ENCODE measurements around the gene RCC1. TPM values are rescaled to one million over a fixed set of nuclear protein-coding genes. Genes with fewer than 3 reads are reported as not detected.
"Not testable (repeated sequence)": the region's sequence is repeated elsewhere in the genome, so short reads cannot be mapped to it uniquely, and the experiment has no call there.

The RCC1 gene
- total RNA-seq, 1 experiment from 2014 or later = 42.4 TPM

DNA sequence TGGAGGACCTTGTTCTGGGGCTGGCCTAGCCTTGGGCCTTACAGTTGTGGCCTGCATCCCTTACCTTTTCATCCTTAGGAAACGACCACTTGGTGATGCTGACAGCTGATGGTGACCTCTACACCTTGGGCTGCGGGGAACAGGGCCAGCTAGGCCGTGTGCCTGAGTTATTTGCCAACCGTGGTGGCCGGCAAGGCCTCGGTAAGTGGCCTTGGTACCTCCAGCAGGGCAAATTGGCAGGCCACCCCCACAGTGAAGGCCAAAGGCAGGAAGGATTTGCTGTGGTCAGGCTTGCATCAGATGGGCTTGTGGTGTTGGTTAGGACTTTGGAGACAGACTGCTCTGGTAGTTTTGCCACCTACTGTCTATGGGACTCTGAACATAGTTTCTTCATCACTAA, 29.3 kb downstream of the RCC1 start:
- peaks cover 65% of the 10 kb centered on the region for H3K36me3 Mint-ChIP-seq (ENCODE audit: insufficient read depth, unreplicated experiment)
- BruUV-seq (replicated peaks) = no TSS peak
- H3K4me1 Mint-ChIP-seq (ENCODE audit: insufficient read depth, unreplicated experiment) = no peaks in the 10 kb centered on the region
- H3K9me3 Mint-ChIP-seq (ENCODE audit: unreplicated experiment) = no peaks in the 10 kb centered on the region
- H3K4me3 Mint-ChIP-seq (ENCODE audit: unreplicated experiment) = no peak overlapping the region
- DNase-seq (ENCODE audit: unreplicated experiment) = no peak
- POLR2A ChIA-PET = no interaction called here
- TF ChIP-seq CTCF (IDR thresholded peaks at IDR 0.05; ENCODE audit: unreplicated experiment) = no peak
- CTCF ChIA-PET = no interaction called here
- H3K27ac Mint-ChIP-seq (ENCODE audit: low read depth, unreplicated experiment) = no peak overlapping the region
- intact Hi-C loops (cut with micrococcal nuclease) = no loop called here
- H3K27me3 Mint-ChIP-seq (ENCODE audit: insufficient read depth, unreplicated experiment) = no peaks in the 10 kb centered on the region

- Mint-ChIP-seq H3K27ac (ENCODE audit: low read depth, unreplicated experiment) (no peak overlapping the region), H3K9me3 (ENCODE audit: unreplicated experiment) (no peaks in the 10 kb centered on the region), H3K27me3 (ENCODE audit: insufficient read depth, unreplicated experiment) (no peaks in the 10 kb centered on the region), H3K4me1 (ENCODE audit: insufficient read depth, unreplicated experiment) (no peaks in the 10 kb centered on the region), H3K36me3 (ENCODE audit: insufficient read depth, unreplicated experiment) (peaks cover 55% of the 10 kb centered on the region), H3K4me3 (ENCODE audit: unreplicated experiment) (no peak overlapping the region)
- POLR2A ChIA-PET = interaction anchor here (0.5 to 0.7 kb wide), 2 partner anchors 29 to 305 kb away, joined by 3 to 4 read pairs; no protein-coding TSS in a partner anchor
- no peak for DNase-seq (ENCODE audit: unreplicated experiment)
- intact Hi-C loops (cut with micrococcal nuclease) = no loop called here
- BruUV-seq (replicated peaks) = no TSS peak
- no peak for TF ChIP-seq CTCF (IDR thresholded peaks at IDR 0.05; ENCODE audit: unreplicated experiment)
- CTCF ChIA-PET = interaction anchor here (0.6 to 1.2 kb wide), 2 partner anchors 19 to 304 kb away, joined by 3 read pairs; no protein-coding TSS in a partner anchor
These were observed 31.8 kb downstream of the RCC1 start for GRCh38 chr1:28537457-28538199.

- H3K4me1 Mint-ChIP-seq (ENCODE audit: insufficient read depth, unreplicated experiment) = no peaks in the 10 kb centered on the region
- peaks cover 48% of the 10 kb centered on the region for H3K36me3 Mint-ChIP-seq (ENCODE audit: insufficient read depth, unreplicated experiment)
- intact Hi-C loops (cut with micrococcal nuclease) = no loop called here
- H3K27me3 Mint-ChIP-seq (ENCODE audit: insufficient read depth, unreplicated experiment) = no peaks in the 10 kb centered on the region
- H3K27ac Mint-ChIP-seq (ENCODE audit: low read depth, unreplicated experiment) = no peak overlapping the region
- no peak for TF ChIP-seq CTCF (IDR thresholded peaks at IDR 0.05; ENCODE audit: unreplicated experiment)
- no peak overlapping the region for H3K4me3 Mint-ChIP-seq (ENCODE audit: unreplicated experiment)
- no peak for DNase-seq (ENCODE audit: unreplicated experiment)
- ChIA-PET POLR2A (interaction anchor here (0.7 kb wide), 1 partner anchor 30 kb away, joined by 3 read pairs; no protein-coding TSS in a partner anchor), CTCF (interaction anchor here (1.2 kb wide), 1 partner anchor 20 kb away, joined by 3 read pairs; no protein-coding TSS in a partner anchor)
- H3K9me3 Mint-ChIP-seq (ENCODE audit: unreplicated experiment) = no peaks in the 10 kb centered on the region
- TSS peak; percentile 80 for BruUV-seq (replicated peaks)
These were observed 32.4 kb downstream of the RCC1 start for GRCh38 chr1:28538286-28538685.

DNA sequence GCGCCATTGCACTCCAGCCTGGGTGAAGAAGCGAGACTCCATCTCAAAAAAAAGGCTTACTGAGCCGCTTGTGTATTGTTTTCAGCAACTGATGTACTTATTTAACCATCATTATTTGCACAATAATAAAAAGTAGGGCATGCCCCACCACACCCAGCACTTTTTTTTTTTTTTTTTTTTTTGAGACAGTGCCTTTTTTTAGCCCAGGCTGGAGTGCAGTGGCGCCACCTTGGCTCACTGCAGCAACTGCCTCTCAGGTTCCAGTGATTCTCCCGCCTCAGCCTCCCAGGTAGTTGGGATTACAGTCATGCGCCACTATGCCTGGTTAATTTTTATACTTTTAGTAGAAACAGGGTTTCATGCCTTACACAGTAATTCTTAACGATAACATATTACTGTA, 34.8 kb downstream of the RCC1 start:
- H3K4me3 Mint-ChIP-seq (ENCODE audit: unreplicated experiment) = no peak overlapping the region
- H3K9me3 Mint-ChIP-seq (ENCODE audit: unreplicated experiment) = no peaks in the 10 kb centered on the region
- BruUV-seq (replicated peaks) = no TSS peak
- no peak for TF ChIP-seq CTCF (IDR thresholded peaks at IDR 0.05; ENCODE audit: unreplicated experiment)
- ChIA-PET POLR2A (no interaction called here), CTCF (interaction anchor here (0.6 kb wide), 1 partner anchor 13 kb away, joined by 3 read pairs; no protein-coding TSS in a partner anchor)
- peak; percentile 18 for DNase-seq (ENCODE audit: unreplicated experiment)
- H3K4me1 Mint-ChIP-seq (ENCODE audit: insufficient read depth, unreplicated experiment) = no peaks in the 10 kb centered on the region
- H3K27ac Mint-ChIP-seq (ENCODE audit: low read depth, unreplicated experiment) = no peak overlapping the region
- H3K36me3 Mint-ChIP-seq (ENCODE audit: insufficient read depth, unreplicated experiment) = peaks cover 30% of the 10 kb centered on the region
- intact Hi-C loops (cut with micrococcal nuclease) = no loop called here
- no peaks in the 10 kb centered on the region for H3K27me3 Mint-ChIP-seq (ENCODE audit: insufficient read depth, unreplicated experiment)

DNA sequence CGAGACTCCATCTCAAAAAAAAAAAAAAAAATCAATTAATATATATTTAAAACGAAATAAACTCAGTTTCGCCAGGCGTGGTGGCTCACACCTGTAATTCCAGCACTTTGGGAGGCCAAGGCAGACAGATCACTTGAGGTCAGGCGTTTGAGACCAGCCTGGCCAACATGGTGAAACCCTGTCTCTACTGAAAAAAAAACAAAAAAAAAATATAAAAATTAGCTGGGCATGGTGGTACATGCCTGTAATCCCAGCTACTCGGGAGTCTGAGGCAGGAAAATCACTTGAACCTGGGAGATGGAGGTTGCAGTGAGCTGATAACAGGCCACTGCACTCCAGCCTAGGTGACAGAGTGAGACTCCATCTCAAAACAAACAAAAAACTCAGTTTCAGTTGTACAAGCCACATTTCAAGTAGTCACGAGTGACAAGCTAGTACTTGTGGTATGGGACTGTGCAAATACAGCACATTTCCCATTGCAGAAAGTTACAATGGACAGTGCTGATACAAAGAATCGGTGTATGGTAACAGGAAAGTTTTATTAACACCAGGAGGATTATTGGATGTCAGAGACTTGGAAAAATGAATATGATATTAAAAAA, 35.7 kb downstream of the RCC1 start:
- H3K4me1 Mint-ChIP-seq (ENCODE audit: insufficient read depth, unreplicated experiment); H3K9me3 Mint-ChIP-seq (ENCODE audit: unreplicated experiment); BruUV-seq (replicated peaks); DNase-seq (ENCODE audit: unreplicated experiment); intact Hi-C loops (cut with micrococcal nuclease); H3K27me3 Mint-ChIP-seq (ENCODE audit: insufficient read depth, unreplicated experiment); H3K27ac Mint-ChIP-seq (ENCODE audit: low read depth, unreplicated experiment); H3K4me3 Mint-ChIP-seq (ENCODE audit: unreplicated experiment): not testable (repeated sequence)
- peaks cover 23% of the 10 kb centered on the region for H3K36me3 Mint-ChIP-seq (ENCODE audit: insufficient read depth, unreplicated experiment)
- POLR2A ChIA-PET = interaction anchor here (0.8 to 2.0 kb wide), 2 partner anchors 8 to 10 kb away, joined by 3 to 8 read pairs; no protein-coding TSS in a partner anchor
- CTCF ChIA-PET = interaction anchor here (0.9 kb wide), 1 partner anchor 182 kb away, joined by 3 read pairs; no protein-coding TSS in a partner anchor
